Common myeloid progenitor, CD34-positive (primary cell): ENCODE data around the gene UBE2E2.

ENCODE experiments used
- CTCF ChIA-PET: fragments of 350-600 bp; sonication (Branson Sonifier 250); formaldehyde crosslinking; loops from one replicate; lab custom pipeline; 2021; ENCODE audit warnings: antibody characterized with exemption; lab: Charles Lee
- POLR2A ChIA-PET: fragments of 350-600 bp; sonication (Branson Sonifier 250); formaldehyde crosslinking; loops from one replicate; lab custom pipeline; 2021; ENCODE audit warnings: antibody characterized with exemption; lab: Charles Lee
- DNase-seq, 3 donors: peaks; one replicate each; pipeline versions ENCODE4 v3.0.0 to v3.0.0-alpha.2; 2013
- H3K27ac ChIP-seq, 2 experiments: 1 replicate in 1 of 2; 2 replicates in 1 of 2; pipeline ENCODE4 v1.7.0; 2013; ENCODE audit warnings: inconsistent platforms in 2 of 2, low read length in 2 of 2, mild to moderate bottlenecking in 2 of 2, low read depth in 1 of 2, moderate library complexity in 1 of 2; ENCODE audit not compliant: severe bottlenecking in 2 of 2, insufficient read depth in 1 of 2, poor library complexity in 1 of 2
- H3K27me3 ChIP-seq, 5 experiments: replicated peaks in 2 of 5; 1 replicate in 3 of 5; 2 replicates in 2 of 5; pipeline versions ENCODE4 v1.6.1 to v1.7.0; 2013; ENCODE audit warnings: low read length in 4 of 5, mild to moderate bottlenecking in 2 of 5, moderate library complexity in 2 of 5, inconsistent platforms in 1 of 5; ENCODE audit not compliant: insufficient read depth in 5 of 5, control insufficient read depth in 4 of 5
- H3K36me3 ChIP-seq, 4 experiments: 1 replicate in 2 of 4; 2 replicates in 2 of 4; pipeline versions ENCODE4 v1.6.1 to v1.7.0; 2013; ENCODE audit warnings: low read length in 3 of 4, control low read depth in 1 of 4, mild to moderate bottlenecking in 1 of 4; ENCODE audit not compliant: control insufficient read depth in 4 of 4, insufficient read depth in 4 of 4
- H3K4me1 ChIP-seq, 4 experiments: 1 replicate in 3 of 4; 2 replicates in 1 of 4; pipeline versions ENCODE4 v1.6.1 to v1.7.1; 2013; ENCODE audit warnings: low read length in 3 of 4, mild to moderate bottlenecking in 3 of 4, control low read depth in 1 of 4, inconsistent platforms in 1 of 4, moderate library complexity in 1 of 4; ENCODE audit not compliant: control insufficient read depth in 4 of 4, insufficient read depth in 4 of 4; ENCODE audit errors: control extremely low read depth in 1 of 4
- H3K4me3 ChIP-seq, 7 experiments: 1 replicate in 4 of 7; 2 replicates in 3 of 7; pipeline versions ENCODE4 v1.5.1 to v1.7.0; 2013; ENCODE audit warnings: mild to moderate bottlenecking in 7 of 7, low read length in 6 of 7, moderate library complexity in 6 of 7, inconsistent platforms in 2 of 7, low read depth in 2 of 7, control low read depth in 1 of 7; ENCODE audit not compliant: insufficient read depth in 4 of 7, control insufficient read depth in 1 of 7; ENCODE audit errors: extremely low read depth in 1 of 7
- H3K9me3 ChIP-seq, 5 experiments: 1 replicate in 4 of 5; 2 replicates in 1 of 5; pipeline versions ENCODE4 v1.6.1 to v1.7.1; 2013; ENCODE audit warnings: low read length in 4 of 5, mild to moderate bottlenecking in 2 of 5, inconsistent platforms in 1 of 5, low read depth in 1 of 5, moderate library complexity in 1 of 5; ENCODE audit not compliant: control insufficient read depth in 4 of 5, insufficient read depth in 2 of 5; ENCODE audit errors: control extremely low read depth in 1 of 5
- WGBS: methylation state at CpG from one replicate; pipeline ENCODE4 v1.1.5; 2013; ENCODE audit not compliant: insufficient coverage; 5-methylcytosine and 5-hydroxymethylcytosine counted together

UBE2E2 gene

DNA sequence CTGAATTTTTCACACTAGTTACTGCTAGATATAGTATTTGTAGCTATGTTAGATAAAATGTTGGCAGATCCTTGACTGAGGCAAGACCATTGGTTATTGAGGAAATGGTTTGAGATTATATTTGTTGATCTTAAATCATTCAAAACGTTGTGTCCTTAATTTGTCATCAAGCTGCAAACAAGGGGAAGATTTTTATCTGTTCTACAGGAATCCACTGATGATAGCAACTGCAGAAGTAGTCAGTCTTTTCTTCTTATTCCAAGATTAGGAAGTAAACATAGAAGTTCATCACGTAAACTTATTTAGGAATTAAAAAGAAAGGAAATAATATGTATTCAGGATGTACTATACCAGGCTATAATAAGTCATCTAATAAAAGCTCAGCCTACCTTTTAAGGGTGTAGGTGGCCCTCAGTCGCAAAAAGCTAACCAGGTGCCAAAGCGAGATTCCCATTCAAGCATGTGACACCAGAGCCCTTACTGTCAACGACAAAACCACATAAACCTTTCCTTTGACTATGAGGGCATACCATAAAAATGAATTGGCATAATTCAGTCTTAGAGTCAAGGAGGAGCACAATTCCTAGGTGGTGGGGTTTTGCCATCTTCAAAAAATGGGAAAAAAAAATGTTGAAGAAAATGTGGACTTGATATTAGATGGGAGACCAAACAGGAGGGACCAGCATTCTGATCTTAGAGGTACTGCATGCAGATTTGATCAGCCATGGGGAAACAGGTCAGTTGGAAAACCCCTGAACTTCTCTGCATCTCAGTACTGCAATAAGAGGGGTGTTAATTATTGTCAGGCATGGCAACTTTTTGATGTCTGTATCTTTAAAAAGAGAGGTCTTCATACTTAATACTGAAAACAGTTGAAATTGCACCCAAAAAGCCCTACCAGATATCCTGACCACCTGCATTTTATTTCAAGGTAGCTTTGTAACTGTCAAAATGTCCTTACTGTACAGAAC lies 390.1 kb downstream of the UBE2E2 start:
- Histone ChIP-seq H3K27me3 (no peaks in the 10 kb centered on the region), H3K36me3 (no peaks in the 10 kb centered on the region), H3K4me3 (no peak overlapping the region), H3K27ac (no peak overlapping the region), H3K4me1 (no peaks in the 10 kb centered on the region), H3K9me3 (peaks cover 0 to 6% (median 2%) of the 10 kb centered on the region in 5 experiments)
- DNase-seq, result no peak
- ChIA-PET POLR2A (no interaction called here), CTCF (interaction anchor here (1.0 kb wide), 1 partner anchor 11 kb away, joined by 3 read pairs; no protein-coding TSS in a partner anchor)
- WGBS, result 86% methylated on average over 1 of the region's 5 CpGs

DNA sequence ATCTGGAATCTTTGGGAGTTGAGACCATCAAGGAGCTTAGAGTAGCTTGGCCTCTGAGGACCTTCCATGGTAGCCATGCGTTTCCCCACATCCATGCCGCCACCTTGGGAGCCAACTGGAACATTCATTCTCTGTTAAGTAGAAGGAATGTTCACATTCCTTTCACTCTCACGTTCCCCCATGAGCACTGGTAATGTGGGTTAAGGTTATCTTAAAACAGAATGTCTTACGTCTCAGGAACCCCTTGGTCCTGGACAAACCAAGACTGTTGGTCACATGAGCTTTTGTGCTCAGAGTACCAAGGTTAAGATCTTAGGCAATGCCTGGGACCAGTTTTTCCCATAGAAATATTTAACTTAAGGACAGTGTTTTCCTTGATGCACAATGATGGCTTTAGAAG lies 390.9 kb downstream of the UBE2E2 start:
- Histone ChIP-seq H3K9me3 (peaks cover 0 to 6% (median 2%) of the 10 kb centered on the region in 5 experiments), H3K27ac (no peak overlapping the region), H3K27me3 (no peaks in the 10 kb centered on the region), H3K36me3 (no peaks in the 10 kb centered on the region), H3K4me1 (no peaks in the 10 kb centered on the region), H3K4me3 (no peak overlapping the region)
- WGBS, result 92% methylated on average over 2 of the region's 4 CpGs
- CTCF ChIA-PET, result no interaction called here
- POLR2A ChIA-PET, result no interaction called here
- no peak for DNase-seq

- Histone ChIP-seq H3K27me3 (no peaks in the 10 kb centered on the region), H3K4me1 (no peaks in the 10 kb centered on the region), H3K4me3 (no peak overlapping the region), H3K27ac (no peak overlapping the region), H3K9me3 (peaks cover 0 to 6% (median 2%) of the 10 kb centered on the region in 5 experiments), H3K36me3 (no peaks in the 10 kb centered on the region)
- ChIA-PET CTCF (no interaction called here), POLR2A (no interaction called here)
- WGBS, result 100% methylated on average over 3 of the region's 5 CpGs
- DNase-seq, result no peak
Measured at GRCh38 chr3:23594894-23595670, 392.0 kb downstream of the UBE2E2 start.

DNA sequence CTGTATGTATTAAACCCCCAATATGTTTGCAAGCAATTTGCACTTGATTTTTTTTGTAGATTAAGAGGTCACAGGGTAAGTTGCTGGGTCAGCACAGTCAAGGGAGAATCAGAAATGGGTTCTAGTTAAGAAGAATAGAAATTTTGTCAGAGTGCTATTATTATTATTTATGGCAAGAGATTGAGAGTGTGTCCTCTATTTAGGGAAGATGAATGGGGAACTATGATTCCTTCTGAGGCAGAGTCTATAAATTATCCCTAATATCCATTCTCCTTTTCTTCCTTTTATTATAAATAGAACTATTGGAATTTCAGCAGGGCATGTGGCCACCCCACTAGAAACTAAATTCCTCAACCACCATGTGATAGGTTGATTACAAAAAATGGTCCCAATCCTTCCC lies 392.7 kb downstream of the UBE2E2 start:
- ChIA-PET CTCF (no interaction called here), POLR2A (no interaction called here)
- Histone ChIP-seq H3K9me3 (peaks cover 0 to 6% (median 2%) of the 10 kb centered on the region in 5 experiments), H3K27me3 (no peaks in the 10 kb centered on the region), H3K36me3 (no peaks in the 10 kb centered on the region), H3K4me1 (no peaks in the 10 kb centered on the region), H3K4me3 (no peak overlapping the region), H3K27ac (no peak overlapping the region)
- no peak for DNase-seq

DNA sequence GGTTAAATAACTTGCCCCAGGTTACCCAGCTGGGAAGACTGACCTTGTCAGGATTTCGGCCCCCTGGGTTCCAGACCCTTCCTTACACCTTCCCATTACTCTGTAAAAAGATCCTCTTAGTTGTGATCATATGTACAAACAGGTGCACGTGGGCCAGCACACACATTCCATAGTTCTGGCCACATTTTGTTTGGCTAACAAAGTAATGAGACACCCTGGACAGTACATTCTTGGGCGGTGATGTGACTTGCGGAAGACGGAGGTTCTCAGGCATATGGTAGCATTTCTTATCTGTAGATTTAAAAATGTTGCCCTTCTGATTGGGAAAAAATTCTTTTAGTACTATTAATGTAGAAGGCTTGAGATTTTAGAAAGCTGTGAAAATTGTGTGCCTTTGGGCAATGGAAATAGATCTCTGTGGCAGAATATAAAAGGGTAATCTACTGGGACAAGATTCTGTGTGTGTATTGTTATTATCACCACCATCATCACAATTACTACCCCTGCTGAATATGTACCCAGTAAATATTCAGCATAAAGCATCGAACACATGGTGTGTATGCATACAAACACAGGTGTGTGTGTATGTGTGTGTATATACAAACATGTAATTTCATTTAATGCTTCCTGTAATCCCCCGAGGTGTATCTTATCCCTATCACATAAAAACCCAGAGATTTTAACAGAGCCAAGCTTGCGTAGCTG lies 397.2 kb downstream of the UBE2E2 start:
- Histone ChIP-seq H3K36me3 (no peaks in the 10 kb centered on the region), H3K27me3 (no peaks in the 10 kb centered on the region), H3K4me3 (no peak overlapping the region), H3K4me1 (no peaks in the 10 kb centered on the region), H3K9me3 (peaks cover 0 to 6% (median 2%) of the 10 kb centered on the region in 5 experiments), H3K27ac (no peak overlapping the region)
- POLR2A ChIA-PET, result no interaction called here
- DNase-seq, result no peak
- CTCF ChIA-PET, result no interaction called here
- 96% methylated on average over 4 of the region's 8 CpGs for WGBS

DNA sequence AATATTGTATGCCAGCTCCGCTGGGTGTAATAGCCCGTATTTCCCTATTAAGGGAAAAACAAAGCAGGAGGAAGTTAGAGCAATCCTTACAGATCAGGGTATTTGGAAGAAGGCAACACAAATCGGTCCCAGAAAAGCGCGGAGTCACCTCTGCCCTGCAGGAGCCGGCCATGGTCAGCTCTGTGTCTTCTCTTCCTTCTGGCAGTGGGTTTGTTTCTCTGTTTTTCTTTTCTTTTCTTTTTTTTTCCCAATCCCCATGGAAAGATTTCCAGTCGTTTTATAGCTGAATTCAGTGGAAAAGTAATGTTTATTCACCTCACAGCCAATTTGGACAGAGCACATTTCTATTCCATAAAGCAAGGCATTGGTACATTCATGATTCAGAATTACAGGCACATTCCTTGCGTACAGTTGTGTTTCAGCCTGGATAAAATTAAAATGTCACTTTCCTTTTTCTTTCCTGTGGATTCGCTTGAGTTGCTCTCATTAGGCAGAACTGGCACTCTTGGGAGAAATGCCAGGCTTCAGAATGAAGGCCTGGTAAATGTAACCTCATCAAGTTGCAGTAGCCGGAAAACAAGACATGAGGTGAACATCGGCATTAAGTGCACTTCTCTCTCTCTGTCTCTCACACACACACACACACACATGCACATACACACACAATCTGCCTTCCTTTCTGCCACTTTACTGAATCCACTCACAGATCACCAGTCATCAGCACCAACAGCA lies 398.1 kb downstream of the UBE2E2 start:
- no peaks in the 10 kb centered on the region for H3K27me3 ChIP-seq
- no peak overlapping the region for H3K27ac ChIP-seq
- H3K4me3 ChIP-seq, result no peak overlapping the region
- ChIA-PET POLR2A (no interaction called here), CTCF (no interaction called here)
- H3K4me1 ChIP-seq, result no peaks in the 10 kb centered on the region
- peaks cover 0 to 6% (median 2%) of the 10 kb centered on the region in 5 experiments for H3K9me3 ChIP-seq
- H3K36me3 ChIP-seq, result no peaks in the 10 kb centered on the region
- WGBS, result 97% methylated on average over 6 of the region's 11 CpGs
- no peak for DNase-seq
